ENCODE data around the gene STARD13. TPM values are rescaled to one million over a fixed set of nuclear protein-coding genes. Genes with fewer than 3 reads are reported as not detected.

Gene STARD13
- total RNA-seq, 1 donor from 2014 or later: 35.0 TPM

- DNase-seq (ENCODE audit: low read depth, low spot score): no peak
Observed at GRCh38 chr13:33096886-33097605, 188.5 kb downstream of the STARD13 start.

DNA sequence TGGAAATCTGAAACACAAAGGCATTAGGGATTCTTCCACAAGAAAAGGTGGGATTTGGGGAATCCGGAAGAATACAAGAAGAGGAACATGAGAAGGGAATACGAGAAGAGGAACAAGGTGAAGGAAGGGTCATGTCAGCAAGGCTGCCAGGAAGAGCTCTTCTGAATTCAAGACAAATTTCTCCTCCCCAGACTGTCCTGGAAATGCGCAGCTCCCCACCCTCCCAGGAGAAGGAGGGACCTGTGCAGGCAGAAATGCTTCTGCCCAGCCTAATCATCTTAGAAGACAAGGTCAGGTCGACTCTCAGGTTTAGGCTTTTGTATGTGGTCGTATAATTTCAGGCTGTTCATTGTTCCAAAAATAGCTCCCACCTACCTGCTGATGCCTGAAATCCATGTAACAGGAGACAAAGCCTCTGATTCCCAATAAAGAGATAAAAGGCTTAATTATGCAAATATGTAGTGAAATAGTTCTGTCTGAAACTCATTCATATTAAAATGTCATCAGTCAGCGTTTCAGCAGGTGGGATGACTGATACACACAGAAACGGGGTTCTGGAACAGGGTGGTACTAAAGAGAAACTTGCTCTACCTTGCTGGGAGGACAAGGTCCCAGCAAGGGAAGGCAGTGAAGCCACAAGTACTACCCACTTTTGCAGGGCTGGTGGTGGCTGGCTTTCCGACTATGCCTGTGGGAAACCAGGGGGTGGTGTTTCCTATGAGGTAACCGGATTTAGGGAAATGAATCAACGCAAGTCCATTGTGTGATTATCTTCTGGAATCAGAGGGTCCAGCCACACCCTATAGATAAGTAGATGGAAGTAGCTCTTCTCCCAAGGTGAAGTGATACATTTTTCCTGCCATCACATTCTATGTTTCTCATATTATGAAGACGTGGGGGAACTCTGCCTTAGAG lies 193.2 kb downstream of the STARD13 start:
- DNase-seq (ENCODE audit: low read depth, low spot score): peak; percentile 32

DNA sequence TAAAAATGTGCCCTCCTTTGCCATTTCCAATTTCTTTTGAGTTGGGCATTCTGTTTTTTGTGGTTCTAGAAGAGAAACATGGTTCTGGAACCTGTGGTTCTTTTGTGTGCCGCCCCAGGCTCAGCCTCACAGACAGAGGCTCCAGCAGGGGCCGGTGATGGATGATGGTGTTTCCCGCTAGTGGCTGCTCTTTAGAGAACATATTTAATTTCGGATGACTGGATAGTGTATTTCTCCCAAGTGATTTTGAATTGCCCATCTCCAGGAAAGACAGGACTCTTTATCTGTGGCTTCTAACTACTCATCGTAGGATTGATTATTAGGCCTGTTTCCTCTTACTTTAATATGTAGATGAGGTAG lies 194.2 kb downstream of the STARD13 start:
- DNase-seq (ENCODE audit: low read depth, low spot score): no peak

DNA sequence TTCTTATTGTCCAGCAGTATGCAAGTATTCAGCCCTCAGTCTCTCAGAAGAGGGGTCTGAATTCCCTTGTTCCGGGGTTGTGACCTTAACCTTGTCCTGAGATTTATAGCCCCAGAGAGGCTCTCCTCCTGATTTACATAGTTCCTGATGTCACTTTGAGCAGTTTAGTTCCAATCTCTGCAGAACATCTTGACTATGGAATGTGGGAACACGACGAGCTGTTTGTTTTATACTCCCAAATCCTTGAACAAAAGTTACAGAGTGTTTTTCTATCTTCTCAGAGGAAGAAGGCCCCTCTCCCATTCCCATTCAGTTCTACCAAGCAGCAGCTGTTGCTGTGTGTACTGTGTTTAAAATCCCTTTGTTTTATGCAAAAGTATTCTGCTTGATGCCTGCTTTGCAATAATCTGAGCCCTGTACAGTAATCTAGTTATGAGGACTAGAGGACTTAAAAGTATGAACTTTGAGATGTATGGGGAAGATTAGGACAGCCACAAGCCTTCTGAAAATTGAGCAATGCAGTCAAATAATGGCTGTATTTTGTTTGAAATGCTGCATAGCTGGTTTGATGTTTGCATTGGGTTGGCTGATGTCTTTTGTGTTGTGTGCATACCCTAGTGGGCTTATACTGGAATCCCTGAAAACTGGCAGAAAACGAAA lies 194.7 kb downstream of the STARD13 start:
- peak; percentile 17 for DNase-seq (ENCODE audit: low read depth, low spot score)

DNA sequence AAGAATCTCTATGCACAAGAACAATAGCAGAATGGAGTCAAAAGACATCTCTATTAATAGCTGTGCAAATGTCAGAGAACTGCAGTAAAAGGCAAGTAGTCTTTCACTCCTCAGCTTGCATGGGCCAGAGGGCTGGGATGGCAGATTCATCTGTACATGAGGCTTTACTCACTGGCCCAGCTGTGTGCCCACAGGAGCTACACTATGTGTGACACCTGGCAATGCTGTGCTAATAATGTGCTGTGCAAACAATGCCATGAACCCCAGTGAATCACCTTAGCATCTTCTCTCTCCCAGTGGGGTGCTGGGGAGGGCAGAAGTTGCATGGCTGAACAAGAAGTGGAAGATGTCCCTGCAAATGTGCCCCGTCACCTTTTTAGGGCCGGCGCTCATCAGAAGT lies 196.2 kb downstream of the STARD13 start:
- DNase-seq (ENCODE audit: low read depth, low spot score): no peak

GRCh38 chr13:33087790-33088189 lies 197.8 kb downstream of the STARD13 start:
- DNase-seq (ENCODE audit: low read depth, low spot score): no peak

DNA sequence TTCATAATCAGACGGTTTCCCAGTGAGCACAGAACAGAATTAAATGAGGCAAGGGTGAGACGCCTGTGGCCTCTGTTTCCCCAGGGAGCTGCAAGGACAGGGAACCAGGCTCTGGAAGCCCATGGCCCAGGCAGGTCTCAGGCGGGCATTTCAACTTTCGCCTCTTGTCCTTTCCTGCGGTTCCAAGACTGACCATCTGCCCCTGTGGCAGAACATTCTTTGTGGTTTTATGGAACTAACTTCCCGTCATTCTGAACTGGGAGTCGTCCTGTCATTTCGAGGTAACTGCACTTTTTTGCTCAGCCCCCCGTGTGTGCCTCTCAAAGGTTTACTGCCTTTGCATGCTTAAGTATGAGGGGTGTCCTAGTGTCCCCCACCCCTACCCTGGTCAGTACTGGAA lies 198.5 kb downstream of the STARD13 start:
- DNase-seq (ENCODE audit: low read depth, low spot score): no peak

- no peak for DNase-seq (ENCODE audit: low read depth, low spot score)
Observed at GRCh38 chr13:33083054-33083453, 202.5 kb downstream of the STARD13 start.

- no peak for DNase-seq (ENCODE audit: low read depth, low spot score)
Observed at GRCh38 chr13:33081666-33082065, 203.9 kb downstream of the STARD13 start.

GRCh38 chr13:33080972-33081590 lies 204.5 kb downstream of the STARD13 start:
- DNase-seq (ENCODE audit: low read depth, low spot score): no peak

DNA sequence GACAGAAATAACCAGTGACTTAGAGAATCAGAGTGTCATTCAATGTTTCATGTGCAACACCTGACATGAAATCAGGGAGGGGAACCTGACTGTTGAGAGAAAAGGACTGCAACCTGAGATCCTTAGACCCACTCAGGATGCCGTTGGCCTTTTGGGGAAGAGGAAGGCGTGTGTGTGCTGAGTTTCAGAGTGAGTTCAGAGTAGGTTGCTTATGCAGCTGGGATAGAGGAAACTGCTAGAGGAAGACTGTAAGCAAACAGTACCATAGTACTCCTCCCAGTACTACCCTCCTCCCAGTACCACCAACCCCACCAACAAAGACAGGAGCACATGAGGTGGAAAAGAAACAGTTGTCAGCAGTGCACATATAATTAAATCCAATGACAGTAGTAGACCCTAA lies 205.6 kb downstream of the STARD13 start:
- DNase-seq (ENCODE audit: low read depth, low spot score): no peak

- DNase-seq (ENCODE audit: low read depth, low spot score): no peak
Observed at GRCh38 chr13:33078263-33078662, 207.3 kb downstream of the STARD13 start.

DNA sequence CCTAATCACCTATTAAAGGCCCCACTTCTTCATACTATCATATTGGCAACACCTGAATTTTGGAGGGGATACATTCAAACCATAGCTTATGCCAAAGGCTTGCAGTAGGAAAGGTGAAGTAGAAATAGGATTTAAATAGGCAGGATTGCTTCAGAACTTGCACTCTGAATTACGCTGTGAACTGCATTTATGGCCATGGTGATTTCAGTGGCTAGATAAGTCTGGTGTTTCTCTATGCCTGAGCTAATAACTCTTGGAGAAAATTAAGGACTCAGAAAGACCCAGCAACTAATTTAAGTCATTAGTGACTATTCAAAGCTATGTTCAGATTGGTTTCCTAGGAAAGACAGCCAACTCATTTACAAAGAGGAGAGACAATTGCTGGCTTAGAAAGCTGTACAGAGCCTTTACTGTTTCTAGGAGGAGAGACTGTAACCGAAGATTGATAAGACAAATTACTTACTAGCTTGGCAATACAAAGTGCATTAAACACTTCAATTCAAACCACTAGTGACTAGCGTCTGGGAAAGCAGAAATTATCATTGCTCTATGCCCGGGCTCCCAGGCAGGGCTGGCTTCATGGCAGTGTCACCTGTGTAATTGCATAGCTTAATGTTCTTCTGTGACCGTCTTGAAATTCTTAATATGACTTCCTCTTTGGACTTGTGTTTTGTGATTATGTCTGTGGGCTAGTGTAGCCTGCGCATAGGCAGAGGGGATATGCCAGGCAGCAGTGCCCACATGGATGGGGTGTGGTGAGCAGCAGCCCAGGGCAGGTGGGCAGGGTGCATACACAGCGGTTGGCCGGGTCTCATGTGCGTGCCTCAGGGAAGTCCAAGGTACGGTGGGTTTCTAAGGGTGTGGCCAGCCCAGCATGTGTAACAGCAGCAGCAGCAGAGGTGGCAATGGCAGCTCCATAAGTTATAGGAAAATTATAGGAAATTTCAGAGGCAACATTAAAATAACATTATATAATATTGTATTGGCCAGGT lies 209.3 kb downstream of the STARD13 start:
- no peak for DNase-seq (ENCODE audit: low read depth, low spot score)

- no peak for DNase-seq (ENCODE audit: low read depth, low spot score)
Observed at GRCh38 chr13:33073338-33073737, 212.2 kb downstream of the STARD13 start.

DNA sequence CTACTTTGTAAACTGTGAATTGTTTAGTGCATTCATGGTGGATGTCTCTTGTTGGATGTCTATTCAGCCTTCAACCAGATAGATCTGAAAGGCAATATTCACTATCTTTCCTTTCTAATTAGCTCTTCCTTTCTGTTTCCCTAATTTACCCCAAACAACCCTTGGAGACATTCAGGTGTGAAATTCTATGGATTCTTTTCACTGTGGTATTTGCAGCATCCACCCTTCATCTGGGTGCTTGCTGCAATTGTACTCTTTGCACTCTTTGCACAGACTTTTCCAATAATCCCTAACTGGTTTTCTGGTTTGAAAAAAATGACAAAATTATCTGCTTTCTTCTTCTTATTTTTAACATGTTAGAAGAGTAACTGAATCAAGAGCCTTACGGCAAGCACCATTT lies 212.8 kb downstream of the STARD13 start:
- no peak for DNase-seq (ENCODE audit: low read depth, low spot score)

GRCh38 chr13:33072282-33072681 lies 213.3 kb downstream of the STARD13 start:
- DNase-seq (ENCODE audit: low read depth, low spot score): no peak

GRCh38 chr13:33070713-33071112 lies 214.8 kb downstream of the STARD13 start:
- no peak for DNase-seq (ENCODE audit: low read depth, low spot score)

GRCh38 chr13:33069365-33069764 lies 216.2 kb downstream of the STARD13 start:
- no peak for DNase-seq (ENCODE audit: low read depth, low spot score)

DNA sequence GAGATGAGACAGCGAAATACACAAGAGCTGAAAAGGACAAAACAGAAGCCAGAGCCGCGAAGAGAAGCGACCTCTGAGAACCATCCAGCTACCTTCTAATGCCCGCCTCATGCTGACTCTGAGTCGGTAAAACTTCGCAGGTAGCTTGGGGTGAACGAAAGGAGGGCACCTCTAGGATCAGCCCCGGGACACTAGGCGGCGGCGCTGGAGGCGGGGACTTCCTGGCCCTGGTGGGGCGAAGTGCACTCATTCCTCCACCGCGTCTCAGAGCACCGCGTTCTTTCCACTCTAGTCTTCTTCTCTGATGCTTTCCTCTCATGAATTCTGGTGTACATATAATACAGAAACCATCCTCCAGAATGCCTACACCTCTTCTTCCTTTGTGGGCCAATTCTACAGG lies 219.2 kb downstream of the STARD13 start:
- no peak for DNase-seq (ENCODE audit: low read depth, low spot score)

- DNase-seq (ENCODE audit: low read depth, low spot score): no peak
Observed at GRCh38 chr13:33060815-33061214, 224.7 kb downstream of the STARD13 start.
